Endothelial cell of umbilical vein (primary cell): Measurements from ENCODE around the gene JAKMIP1.

ENCODE experiments used
- CTCF ChIP-seq, 2 donors: IDR thresholded peaks; 1 replicate in 1 of 2; 2 replicates in 1 of 2; pipeline ENCODE4 v1.5.1; 2011; ENCODE audit warnings: low read length in 2 of 2, mild to moderate bottlenecking in 2 of 2, moderate library complexity in 2 of 2, control low read depth in 1 of 2, inconsistent platforms in 1 of 2, low read depth in 1 of 2; ENCODE audit not compliant: insufficient read depth in 1 of 2; ENCODE audit errors: extremely low read depth in 1 of 2
- FOS ChIP-seq: IDR thresholded peaks from 2 replicates; pipeline ENCODE4 v1.6.1; 2011; ENCODE audit warnings: mild to moderate bottlenecking, low read length, moderate library complexity, borderline replicate concordance; ENCODE audit not compliant: insufficient read depth
- MAX ChIP-seq: IDR thresholded peaks from 2 replicates; pipeline ENCODE4 v1.6.1; 2011; ENCODE audit not compliant: insufficient read depth, insufficient read length
- POLR2A ChIP-seq: IDR thresholded peaks from 2 replicates; pipeline ENCODE4 v1.6.1; 2012; ENCODE audit warnings: low read depth, mild to moderate bottlenecking, control low read depth, low read length
- POLR2AphosphoS5 ChIP-seq: IDR thresholded peaks from 2 replicates; pipeline ENCODE4 v1.6.1; 2012; ENCODE audit warnings: low read depth, mild to moderate bottlenecking, control low read depth, low read length, moderate library complexity; ENCODE audit not compliant: insufficient read depth

- TF ChIP-seq CTCF (IDR thresholded peaks at IDR 0.05; ENCODE audit: extremely low read depth in 1 of 2, insufficient read depth in 1 of 2, low read depth in 1 of 2, low read length in 2 of 2): no peak
- no peak for TF ChIP-seq POLR2A
- TF ChIP-seq FOS: no peak
- no peak for TF ChIP-seq MAX
- TF ChIP-seq POLR2AphosphoS5: no peak
Measured at GRCh38 chr4:5984843-5985242, 215.5 kb downstream of the JAKMIP1 start.
